HG03060 (cell line): Measurements from ENCODE around the gene NPHP4.

ENCODE experiments used
- ATAC-seq: cut with Tn5 transposase; IDR thresholded peaks from one replicate; pipeline ENCODE4 v1.9.1; 2021; ENCODE audit warnings: low read depth, moderate number of reproducible peaks; ENCODE audit not compliant: unreplicated experiment

Gene NPHP4

DNA sequence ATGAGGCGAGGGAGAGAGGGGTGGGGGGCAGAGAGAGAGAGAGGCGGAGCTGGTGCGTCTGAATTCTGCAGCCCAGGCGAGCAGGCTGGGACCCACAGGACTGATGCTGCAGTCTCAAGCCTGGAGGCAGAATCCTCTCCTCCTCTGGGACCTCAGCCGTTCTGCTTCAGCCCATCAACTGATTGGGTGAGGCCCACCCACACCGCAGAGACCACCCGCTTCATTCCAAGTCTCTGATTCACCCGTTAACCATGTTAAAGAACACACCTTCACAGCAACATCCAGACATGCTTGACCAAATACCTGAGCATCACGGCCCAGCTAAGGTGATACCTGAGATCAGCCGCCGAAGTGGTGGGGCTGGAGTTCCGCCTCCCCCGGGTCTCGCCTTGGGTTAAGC lies 147.8 kb downstream of the NPHP4 start:
- ATAC-seq, result no peak

DNA sequence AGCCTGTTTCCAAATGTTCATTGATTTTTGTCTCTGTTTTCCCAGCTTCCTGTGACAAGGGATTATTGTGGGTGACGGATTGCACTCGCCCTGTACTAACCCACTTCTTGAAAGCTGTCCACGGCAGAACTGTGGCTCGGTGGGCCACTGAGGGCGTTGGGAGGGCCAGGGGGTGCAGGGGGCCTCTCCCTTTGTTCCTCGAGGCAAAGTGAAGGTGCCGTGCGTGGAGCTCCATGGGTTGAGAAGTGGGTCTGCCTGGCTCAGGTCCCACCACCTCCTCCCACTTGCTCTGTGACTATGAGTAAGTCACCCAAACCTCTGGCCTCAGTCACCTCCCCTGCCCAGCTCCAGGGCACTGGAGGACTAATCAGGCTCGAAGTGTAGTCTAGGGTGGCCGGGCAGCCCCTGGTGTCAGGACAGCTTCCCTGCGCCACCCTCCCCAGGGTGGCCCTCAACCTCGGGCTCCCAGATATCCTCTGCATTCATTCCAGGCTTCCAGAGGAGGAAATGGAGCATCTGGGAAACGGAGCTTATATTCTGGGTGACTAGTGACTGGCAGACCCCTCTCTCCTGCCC lies 148.6 kb downstream of the NPHP4 start:
- ATAC-seq, result no peak

DNA sequence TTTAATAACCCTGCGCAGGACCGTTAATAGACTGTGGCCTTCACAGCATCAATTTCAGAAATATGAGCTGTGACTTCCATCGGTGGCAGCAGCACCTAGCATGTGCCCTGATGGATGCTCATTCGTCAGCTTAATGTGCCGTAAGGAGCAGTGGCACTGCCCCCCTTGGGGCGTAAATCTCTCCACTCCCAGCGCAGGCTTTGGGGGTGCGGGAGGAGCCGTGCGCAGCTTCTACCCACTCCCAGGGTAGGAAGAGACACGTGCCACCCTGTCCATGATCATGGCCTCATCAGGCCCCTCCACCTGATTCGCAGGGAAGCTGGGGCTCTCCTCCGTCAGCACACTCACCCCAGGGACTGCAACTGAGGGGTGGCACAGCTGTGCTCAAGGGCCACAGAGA lies 149.5 kb downstream of the NPHP4 start:
- ATAC-seq, result no peak

DNA sequence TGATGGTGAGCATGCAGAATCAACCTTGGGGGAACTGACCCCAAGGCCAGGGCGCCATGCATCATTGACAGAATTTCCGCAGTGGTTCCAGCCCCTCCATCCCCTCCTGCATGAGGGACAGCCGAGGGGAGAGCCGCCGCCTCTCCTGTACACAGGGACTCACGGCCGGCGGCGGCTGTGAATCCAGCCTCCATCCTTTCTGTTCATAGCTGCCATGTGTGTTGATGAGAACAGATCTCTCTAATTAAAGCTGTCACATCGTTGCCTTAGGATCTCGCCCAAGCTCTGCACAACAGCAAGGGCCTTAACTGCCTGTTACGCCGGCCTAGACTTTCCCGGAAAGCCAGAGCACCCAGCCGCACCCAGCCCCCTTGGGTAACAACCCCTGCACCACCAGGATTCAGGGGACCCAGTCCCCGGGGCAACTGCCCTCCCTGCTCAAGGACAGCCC lies 151.6 kb downstream of the NPHP4 start:
- ATAC-seq, result no peak

DNA sequence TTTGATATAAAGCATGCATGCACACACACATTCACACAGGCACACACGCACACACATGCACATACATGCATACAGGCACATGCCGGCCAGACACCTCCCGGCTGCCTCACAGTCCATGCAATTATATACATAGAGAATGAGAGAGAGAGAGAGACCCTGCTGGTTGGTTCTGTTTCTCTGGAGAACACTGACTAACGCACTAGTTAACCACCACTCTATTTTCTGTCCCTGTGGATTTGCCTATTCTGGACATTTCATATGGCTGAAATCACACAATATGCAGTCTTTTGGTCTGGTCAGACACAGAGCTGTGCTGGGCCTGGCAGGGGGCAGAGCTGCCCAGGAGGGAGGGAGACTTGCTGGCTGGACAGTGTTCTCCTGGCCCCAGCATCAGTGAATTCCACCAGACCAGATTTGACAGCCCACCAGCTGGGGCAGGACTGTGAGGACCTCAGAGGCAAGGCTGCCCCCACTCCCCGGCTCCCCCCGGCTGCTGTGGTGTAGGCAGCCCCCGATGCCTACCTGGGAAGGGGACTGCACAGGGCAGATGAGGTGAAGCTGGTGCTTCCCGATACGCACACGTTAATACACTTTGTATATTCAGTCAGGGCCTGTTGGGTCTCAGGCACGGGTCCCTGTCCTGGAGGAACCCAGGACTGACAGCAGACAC lies 152.2 kb downstream of the NPHP4 start:
- ATAC-seq, result no peak

DNA sequence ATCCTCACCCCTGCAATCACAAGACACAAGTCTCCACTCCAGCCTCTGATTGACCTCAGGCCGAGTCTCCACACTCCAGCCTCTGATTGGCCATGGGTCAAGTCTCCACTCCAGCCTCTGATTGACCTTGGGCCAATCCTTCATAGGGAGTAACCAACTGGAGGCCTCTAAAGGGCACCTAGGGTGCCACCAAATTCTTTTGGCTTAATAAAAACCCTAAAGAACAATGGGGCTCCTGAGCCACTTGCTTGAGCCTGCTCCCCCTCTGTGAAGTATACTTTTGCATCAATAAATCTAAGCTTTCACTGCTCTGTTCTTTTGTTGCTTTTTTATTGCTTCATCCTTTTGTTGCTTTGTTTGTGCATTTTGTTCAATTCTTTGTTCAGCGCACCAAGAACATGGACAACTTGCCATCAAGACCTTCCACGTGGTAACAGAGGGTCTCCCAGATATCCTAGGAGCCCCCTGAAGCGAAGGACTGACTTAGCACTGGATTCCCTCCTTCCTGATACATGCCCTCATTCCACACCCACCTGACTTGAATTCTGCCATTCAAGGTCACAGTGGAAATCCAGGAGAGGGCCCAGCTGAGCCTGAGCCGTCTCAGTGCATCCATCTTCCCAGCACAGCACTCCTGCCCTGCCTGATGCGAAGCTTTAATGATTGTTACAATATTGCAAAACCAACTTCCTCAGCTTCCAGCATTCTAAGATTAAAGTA lies 152.9 kb downstream of the NPHP4 start:
- no peak for ATAC-seq

DNA sequence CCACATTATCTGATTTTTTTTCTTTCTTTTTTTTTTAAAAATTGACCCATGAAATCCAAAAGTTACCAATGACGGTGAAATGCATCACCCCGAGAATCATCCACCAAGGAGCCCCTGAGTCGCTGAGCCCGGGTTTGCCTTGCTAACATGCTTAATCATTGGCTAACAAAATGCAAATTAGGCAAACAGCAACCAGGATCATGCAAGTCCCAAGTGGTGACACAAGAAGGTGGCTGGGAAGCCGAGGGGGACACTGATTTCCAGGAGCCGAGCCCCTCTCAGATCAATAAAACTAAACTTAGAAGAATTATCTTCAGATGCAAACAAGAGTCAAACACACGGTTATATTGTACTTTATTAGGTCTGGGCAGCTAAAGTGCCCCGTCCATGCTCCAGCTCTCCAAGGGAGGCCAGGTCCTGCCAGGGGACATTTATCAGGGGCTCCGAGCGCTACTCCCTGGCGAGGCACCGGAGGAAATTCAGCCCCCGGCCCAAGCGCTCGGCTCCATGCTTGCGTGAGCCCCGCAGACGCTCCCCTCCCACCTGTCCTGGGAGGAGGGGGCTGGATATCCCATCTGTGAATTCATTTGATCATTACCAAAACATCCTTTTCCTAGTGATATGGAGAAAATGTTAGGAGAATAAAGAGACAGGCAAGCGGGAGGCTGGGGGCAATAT lies 154.1 kb downstream of the NPHP4 start:
- no peak for ATAC-seq

DNA sequence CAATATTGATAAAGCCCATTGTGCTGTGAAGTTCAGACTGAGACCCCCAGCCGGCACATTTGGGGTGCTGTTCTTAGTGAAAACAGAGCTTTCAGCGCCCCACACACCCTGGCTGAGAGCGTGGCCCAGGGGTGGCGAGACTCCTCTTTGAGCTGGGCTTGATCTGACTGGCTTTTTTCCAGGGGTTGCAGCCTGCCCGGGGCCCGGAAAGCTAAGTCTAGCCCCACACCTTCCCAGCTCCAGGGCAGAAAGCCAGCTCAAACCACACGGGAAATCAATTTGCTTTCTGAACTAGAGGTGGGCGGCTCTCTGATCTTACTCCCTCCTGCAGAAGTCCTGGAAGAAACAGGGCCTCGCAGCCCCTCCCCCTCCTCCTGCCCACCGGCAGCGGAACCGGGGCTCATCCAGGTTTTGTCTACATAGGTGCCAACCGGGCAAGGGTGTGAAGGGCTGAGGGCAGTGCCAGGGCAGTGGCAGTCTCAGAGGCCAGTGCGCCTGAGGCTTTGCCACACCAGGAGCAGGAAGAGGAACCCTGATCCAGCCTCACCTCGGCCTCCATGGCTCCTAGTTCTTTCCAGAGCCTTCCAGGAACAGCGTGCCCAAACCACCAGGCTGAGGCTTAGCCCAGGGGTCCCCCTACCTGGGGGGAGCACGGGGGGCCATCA lies 155.3 kb downstream of the NPHP4 start:
- ATAC-seq, result no peak

DNA sequence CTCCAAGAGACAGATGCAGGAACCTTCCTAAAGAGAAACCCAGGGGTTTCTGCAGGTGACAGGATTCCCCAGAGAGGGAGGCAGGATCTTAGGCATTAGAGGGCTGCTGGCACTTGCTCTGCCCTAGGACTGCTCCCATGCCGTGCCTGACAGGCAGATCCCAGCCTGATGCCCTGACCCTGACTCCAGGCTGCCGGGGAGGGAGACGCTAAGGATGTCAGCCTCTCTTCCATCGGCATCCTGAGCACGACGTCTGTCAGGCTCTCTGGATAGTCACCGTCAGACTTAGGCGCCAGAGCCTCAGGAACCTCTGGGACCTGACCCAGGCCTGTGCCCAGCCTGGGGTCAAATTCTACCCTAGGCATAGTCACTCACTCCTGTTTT lies 157.1 kb downstream of the NPHP4 start:
- no peak for ATAC-seq

DNA sequence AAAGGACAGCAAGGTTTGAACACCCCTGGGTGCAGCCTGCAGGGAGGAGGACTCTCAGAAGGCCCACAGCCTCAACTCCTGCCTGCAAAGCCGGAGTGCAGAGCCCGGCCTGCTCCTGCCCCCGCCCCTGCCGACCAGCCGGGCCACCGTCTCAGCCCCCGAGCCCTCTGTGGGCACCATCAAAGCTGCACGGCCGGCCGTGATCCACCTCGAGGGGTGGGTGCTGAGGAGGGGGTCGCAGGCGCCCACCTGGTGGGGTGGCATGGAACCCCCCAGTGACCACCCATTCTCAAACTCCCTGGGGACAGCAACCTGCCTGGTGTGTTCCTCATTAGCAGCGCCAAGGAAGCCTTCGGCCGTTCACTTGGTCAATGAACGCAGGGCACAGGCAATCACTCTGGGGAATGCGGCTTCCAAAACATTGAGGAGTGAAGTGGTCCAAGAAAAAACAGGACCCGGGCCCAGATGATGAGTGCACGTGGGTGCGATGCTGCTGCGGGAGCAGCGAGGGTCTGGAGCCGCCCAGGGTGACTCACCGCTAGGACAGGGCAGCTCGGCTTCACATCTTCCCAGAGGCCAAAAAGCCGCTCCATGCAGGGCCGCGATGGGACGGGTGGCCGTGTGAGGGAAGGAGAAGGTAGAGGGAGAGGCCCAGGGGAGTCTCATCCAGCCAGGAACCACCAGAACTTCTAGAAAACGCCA lies 157.6 kb downstream of the NPHP4 start:
- no peak for ATAC-seq

DNA sequence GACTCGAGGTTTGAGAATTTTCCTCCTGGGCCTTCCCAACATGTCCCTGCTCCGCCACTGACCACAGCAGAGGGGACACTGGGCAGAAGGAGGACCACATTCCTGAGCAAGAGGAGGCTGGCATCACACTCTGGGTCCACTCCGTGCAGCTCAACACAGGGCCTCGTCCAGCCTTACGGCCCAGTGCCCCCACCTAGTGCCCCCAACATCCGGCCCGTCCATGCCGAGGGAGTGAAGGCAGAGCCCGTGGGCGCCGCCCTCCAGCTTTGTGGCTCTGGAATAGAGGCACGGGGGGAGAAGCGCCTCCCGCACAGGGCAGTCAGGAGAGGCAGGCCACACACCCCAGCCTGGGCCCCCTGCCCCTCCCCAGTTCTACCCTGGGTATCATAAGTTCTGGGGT lies 158.3 kb downstream of the NPHP4 start:
- ATAC-seq, result no peak

DNA sequence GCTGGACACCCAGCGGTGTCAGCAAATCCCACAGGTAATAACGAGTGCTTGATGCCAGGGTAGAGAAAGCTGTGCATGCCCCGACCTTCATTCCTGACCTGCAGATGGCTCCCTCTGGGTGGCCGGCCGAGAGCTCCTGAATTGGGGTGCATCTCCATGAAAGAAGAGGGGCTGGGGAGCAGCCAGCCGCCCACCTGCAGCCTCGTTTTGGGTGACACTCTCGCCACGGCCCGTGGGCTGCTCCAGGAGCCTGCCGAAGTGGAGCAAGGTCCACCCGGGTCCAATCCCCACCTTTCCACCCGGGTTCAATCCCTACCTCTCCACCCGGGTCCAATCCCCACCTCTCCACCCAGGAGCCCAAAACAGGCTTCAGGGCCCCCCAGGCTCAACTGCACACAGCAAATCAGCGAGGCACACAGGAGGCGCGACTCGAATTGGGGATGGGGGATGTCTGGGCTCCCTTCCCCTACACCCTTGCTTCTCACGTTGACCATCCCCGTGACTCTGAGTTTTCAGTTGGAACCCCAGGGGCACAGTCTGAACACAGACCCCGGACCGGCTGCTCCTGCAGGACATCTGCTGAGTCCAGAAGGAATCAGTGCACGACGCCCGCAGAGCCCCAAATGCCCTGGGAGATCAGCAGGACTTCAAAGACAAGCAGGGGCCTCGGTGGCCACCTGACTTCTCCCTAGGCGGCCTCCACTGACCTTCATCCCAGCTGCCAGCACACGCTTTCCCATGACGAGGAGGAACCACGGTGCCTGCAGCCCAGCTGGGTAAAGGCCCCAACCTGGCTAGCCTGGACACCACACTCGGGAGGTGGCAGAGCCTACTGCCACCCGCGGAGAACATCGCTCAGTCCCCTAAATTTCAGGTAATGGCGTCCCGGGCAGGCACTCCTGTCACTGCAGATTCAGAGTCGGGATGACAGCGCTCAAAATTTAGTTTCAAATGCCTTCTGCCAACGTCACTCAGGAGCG lies 159.0 kb downstream of the NPHP4 start:
- ATAC-seq, result no peak

DNA sequence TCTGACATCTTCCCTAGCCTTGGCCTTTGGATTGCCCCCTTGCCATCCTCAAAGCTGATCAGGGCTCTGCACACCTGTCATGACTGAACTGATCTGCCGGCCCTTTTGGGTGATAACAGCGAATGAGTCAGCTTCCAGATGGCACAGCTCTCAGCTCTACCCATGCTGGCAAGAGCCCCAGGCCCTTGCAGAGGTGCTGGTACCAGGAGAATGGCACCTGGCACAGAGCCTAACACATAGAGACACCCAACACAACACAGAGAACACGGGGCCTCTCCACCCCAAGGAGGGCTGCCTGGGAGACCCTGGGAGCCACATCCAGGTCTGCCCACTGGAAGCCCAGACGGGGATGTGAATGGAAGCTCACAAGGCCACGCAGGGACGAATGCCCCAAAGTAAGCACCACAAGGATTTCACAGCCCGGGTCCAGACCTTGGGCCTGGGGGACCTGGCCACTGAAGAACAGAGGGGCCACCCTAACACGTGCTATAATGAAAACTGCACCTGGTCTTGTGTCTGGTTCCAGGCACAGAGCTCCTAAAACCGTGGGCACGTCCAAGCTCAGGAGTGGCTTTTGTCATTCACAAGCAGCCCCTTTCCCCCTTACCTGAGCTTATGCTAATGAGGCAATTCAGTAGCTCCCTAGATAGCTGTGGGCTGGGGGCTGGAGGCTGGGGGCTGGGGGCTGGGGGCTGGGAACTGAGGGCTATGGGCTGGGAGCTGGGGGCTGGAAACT lies 160.5 kb downstream of the NPHP4 start:
- no peak for ATAC-seq

DNA sequence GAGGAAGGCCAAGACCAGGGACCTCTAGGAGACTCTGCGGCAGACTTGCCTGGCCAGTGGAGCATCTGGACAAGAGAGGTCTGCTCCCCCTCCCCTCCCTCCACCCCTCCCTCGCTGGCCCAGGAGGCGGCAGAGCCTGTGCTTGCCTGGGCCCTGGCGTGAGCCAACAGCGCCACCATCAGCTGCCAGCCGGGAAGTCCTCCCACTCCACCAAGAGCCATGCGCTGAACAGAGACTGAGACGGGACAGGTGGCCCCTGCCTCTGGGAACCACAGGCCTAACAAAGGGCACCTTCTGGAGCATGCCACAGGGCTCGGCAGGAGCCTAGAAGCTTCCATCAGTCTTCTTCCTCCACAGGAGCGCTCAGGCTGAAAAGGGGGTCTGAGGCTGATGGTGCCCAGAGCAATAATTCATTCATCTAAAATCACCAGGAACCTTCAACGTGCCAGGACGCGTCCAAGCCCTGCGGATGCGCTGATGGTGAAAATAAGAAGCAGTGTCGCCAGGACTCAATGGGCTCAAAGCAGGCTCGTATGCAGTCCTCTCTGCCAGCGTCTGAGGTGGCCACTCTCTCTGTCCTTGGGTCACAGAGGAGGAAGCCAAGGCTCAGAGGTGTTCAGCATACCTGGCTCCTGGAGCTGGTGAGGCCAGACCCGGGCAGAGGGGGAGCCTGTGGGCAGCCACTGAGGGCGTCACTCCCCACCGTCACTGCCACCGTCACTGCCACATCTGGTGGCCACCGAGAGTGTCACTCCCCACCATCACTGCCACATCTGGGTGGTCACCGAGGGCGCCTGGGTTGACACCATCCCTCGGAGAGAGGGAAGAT lies 161.2 kb downstream of the NPHP4 start:
- ATAC-seq, result no peak

DNA sequence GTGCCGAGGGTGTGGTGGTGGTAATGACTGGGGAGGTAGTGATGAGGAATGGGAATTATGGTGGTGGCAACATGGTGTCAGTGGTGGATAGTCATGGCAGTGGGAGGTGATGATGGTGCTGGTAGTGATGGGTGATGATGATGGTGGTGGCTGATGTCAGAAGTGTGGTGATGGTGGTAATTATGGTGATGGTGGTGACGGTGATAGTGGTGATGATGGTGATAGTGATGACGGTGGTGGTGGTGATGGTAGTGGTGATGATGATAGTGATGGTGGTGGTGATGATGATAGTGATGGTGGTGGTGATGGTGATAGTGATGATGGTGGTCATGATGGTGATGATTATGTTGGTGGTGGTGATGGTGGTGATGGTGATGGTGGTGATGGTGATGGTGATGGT lies 162.8 kb downstream of the NPHP4 start:
- no peak for ATAC-seq

DNA sequence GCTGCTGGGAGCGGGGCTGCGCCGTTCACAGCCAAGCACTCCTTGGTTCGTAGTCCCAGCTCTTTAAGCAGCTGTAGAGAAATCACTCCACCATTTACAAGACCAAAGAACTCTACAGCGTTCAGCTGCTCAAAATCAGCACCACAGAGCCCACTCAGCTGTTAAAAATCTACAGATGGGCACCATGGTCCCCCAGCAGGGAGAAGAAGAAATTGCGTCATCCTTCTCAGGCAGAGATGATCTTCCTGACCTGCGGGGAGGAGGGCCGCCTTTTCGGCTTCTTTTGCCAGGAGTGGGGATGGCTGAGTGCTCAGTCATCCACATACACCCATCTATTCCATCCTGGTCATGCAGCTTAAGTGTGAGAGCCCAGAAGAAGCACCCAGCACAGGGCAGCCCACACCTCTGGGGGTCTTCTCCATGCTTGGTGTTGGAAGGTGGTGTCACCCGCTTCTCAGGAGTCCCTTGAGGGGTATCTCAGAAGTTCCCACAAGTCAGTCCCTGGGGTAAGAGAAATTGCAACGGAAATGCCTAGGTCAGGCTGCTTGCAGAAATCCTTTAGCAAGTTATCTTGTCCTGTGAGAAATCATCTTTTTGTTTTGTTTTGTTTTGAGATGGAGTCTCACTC lies 163.8 kb downstream of the NPHP4 start:
- no peak for ATAC-seq

DNA sequence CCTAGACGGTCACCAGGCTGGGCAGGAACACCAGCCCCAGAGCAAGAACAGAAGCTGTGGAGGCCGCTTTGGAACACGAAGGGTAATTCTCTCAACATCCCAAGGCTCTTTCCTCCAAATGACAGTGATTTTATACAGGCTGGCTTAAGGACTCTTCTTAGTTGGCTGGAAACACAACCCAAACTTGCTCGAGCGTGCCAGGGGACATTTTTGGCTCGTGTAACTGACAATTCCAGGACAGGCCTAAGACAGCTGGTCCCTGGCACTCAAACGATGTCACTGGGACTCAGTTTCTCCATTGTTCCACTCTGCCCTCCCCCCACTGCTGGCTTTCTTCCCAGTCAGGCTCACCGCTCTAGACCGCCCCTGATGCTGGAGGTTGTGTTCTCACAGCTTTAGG lies 164.7 kb downstream of the NPHP4 start:
- ATAC-seq, result no peak
